Panc1 (cell line): ENCODE results near the gene ESR1.

Experiments
- CTCF ChIP-seq: fragments of 450-650 bp; IDR thresholded peaks from 2 replicates; pipeline ENCODE4 v1.5.1; 2017; ENCODE audit warnings: mild to moderate bottlenecking
- POLR2AphosphoS5 ChIP-seq: IDR thresholded peaks from 2 replicates; pipeline ENCODE4 v1.6.1; 2012; ENCODE audit warnings: mild to moderate bottlenecking, low read depth, low read length, moderate library complexity
- REST ChIP-seq, 2 experiments: IDR thresholded peaks; 2 replicates each; pipeline ENCODE4 v1.6.1; 2011 to 2012; ENCODE audit warnings: low read depth in 2 of 2, control low read depth in 1 of 2, low read length in 1 of 2, mild to moderate bottlenecking in 1 of 2, moderate library complexity in 1 of 2; ENCODE audit not compliant: insufficient read depth in 1 of 2
- SIN3A ChIP-seq: IDR thresholded peaks from 2 replicates; pipeline ENCODE4 v1.6.1; 2012; ENCODE audit warnings: low read depth, mild to moderate bottlenecking, low read length, moderate library complexity, borderline replicate concordance; ENCODE audit not compliant: insufficient read depth
- TCF7L2 ChIP-seq: IDR thresholded peaks from 2 replicates; pipeline ENCODE4 v1.6.1; 2011; ENCODE audit warnings: mild to moderate bottlenecking, low read depth, low read length, inconsistent platforms

GRCh38 chr6:151805286-151805840 is 2.1 kb upstream of the ESR1 start:
- TF ChIP-seq CTCF (no peak), POLR2AphosphoS5 (no peak), REST (IDR thresholded peaks at IDR 0.05; ENCODE audit: insufficient read depth in 1 of 2, low read depth in 2 of 2, low read length in 1 of 2) (no peak), TCF7L2 (no peak), SIN3A (no peak)
